Measurements from ENCODE around the gene UTF1.

Gene UTF1

DNA sequence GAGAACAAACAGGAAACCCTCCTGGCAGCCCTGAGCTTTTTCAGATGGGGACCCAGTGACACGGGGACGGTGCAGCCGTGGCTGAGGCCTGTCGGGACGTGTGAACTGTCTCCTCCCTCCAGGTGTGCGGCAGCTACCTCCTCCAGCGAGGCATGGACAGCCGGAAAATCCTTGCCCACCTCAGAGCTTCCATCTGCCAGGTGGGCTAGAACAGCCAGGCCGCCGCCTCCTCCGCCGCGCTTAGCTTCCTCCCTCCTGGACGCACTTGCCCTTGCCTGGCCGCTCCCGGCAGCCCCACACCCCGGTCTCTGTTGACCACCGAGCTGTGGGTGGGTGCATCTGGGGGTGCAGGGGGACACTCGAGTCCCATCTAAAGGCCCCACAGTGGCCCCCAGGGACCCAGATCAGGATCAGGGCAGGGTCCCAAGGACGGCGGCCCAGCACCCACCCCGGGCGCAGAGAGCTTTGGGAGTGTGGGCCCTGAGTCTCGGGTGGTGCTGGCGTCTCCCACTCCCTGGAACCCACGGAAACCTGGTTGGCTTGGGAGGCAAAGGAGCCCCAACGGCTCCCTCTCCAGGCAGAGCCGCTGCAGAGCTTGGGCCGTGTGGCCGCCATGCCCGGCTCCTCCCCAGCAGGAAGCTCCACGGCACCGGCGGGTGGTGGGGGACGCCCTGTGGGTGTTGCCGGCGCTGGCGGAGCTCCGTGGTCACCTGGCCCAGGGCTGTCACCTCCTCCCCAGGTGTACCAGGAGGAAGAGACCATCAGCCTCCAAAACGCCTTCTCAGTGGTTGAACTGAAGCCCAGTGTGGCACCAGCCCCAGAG, 32.9 kb upstream of the UTF1 start:
- no peak for DNase-seq (ENCODE audit: low spot score)

DNA sequence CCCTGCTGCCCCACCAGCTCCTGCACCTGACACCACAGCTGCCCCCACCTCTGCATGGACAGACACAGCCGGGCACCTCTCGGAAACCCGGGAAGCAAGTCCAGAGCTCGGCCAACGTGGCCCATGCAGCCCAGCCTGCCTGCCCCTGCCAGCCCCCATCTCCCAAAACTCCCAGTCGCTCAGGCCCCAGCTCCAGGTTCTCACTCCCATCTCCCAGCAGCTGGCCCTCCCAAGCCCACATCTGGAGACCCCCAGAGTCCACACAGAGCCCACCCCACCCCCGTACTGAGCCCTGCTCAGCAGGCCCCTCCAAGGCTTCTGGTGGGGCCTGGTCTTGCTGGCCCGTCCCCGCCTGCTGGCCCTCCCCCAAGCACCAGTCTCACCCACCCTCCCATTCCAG, 32.2 kb upstream of the UTF1 start:
- DNase-seq (ENCODE audit: low spot score), result no peak

DNA sequence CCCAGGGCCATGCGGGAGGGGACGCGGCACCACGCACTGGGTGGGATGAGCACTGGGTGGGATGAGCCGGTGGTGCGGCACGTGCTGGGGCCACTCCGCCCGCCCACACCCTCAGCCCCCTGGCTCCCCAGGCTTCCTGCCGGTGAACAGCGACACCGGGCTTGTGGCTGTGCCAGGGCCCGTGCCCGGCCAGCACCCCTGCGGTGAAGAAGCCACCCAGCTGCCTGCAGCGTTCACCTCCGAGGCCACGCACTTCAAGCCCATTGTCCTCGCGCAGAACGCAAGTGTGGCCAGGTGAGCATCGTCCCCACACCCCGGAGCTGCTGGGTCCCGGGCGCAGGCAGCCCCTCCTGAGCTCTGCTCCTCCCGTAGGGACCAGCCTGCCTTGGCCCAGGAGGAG, 31.8 kb upstream of the UTF1 start:
- no peak for DNase-seq (ENCODE audit: low spot score)

DNA sequence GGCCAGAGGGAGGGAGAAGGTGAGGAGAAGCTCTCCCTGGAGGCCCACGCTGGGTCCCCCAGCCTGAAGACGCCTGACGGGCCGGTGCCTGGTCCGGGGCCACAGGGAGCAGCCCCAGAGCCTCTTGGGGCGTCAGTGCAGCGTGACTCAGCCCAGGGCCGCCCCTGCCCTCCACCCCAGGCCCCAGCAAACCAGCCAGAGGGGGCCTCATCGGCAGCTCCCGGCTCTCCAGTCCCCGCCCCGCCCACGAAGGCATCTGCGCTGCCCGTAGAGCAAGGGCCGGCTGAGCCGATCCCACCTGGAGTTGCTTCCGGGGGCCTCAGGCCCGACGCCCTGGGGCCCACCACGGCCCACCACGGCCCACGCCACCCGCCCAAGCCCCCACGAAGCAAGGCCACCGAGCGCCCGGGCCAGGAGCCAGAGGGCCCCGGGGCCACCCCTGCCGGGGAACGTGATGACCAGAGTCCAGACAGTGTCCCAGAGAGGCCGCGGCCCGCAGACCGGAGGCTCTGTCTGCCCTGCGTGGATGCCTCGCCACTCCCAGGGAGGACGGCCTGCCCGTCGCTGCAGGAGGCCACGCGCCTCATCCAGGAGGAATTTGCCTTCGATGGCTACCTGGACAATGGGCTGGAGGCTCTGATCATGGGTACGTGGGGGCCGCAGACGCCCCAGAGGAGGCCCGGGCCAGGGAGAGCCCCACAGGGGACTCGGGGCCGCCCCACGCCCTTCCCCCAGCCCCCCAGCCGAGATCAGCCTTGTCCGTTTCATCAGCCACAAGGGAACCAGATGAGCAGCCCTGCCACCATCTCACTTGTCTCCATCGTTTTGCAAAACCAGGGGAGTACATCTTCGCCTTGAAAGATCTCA, 31.2 kb upstream of the UTF1 start:
- no peak for DNase-seq (ENCODE audit: low spot score)

DNA sequence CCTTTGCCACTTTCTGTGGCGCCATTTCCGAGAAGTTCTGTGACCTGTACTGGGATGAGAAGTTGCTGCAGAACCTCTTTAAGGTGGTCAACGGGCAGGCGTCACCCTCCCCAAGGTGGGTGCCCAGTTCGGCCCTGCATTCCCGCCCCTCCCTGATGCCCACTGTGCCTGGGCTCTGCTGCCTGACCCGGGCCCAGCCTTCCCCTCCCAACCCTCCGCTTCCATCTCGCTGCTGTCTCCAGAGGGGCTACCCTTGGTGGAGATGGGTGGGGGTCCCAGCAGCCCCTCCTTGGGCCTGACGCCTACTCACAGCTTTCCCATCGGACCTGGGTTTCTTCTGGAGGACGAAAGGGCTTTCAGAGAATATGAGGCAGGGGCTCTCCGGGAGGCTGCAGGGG, 30.5 kb upstream of the UTF1 start:
- DNase-seq (ENCODE audit: low spot score), result no peak

DNA sequence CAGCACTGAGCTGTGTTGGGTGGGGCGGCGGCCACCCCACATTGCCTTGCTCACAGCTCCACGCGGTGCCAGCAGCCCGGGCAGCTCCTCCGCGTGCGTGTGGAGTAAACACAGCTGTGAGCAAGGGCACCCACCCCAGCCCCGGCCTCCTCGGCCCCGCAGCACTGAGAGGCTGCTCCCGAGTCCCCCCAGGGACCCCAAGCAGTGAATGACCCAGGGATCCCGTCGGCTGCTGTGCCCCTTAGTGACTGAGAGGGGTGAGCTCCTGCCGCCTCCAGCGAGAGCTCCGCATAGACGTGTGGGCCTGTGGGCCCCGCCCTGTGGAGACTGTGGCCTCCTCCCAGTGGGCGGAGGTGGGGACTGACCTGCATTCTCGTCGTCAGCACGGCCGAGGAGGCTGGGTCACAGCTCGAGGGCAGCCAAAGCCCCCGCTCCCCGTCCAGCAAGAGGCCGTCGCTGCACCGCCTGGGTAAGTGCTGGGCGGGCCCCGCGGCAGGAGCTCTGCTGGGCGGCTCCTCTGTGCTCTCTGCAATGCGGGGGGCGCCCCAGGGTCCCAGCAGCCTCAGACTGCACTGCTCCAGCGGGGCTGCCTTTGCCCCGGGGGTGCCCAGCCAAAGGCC, 29.9 kb upstream of the UTF1 start:
- DNase-seq (ENCODE audit: low spot score), result no peak

DNA sequence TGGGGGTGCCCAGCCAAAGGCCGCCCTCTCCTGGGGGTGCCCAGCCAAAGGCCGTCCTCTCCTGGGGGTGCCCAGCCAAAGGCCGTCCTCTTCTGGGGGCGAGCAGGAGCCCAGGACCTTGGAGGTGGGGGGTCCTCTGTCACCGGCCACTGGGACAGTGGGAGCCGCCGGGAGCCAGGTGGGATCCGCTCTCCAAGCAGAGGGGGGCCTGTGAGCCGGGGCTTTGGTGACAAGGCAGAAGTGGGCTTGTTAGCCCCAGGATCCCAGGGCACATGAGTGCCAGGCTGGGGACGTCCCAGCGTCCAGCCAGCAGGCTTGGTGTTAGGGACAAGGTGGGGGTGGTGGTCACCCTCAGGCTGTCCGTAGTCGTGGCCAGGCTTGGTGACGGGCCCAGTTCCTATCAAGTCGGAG, 29.4 kb upstream of the UTF1 start:
- no peak for DNase-seq (ENCODE audit: low spot score)

DNA sequence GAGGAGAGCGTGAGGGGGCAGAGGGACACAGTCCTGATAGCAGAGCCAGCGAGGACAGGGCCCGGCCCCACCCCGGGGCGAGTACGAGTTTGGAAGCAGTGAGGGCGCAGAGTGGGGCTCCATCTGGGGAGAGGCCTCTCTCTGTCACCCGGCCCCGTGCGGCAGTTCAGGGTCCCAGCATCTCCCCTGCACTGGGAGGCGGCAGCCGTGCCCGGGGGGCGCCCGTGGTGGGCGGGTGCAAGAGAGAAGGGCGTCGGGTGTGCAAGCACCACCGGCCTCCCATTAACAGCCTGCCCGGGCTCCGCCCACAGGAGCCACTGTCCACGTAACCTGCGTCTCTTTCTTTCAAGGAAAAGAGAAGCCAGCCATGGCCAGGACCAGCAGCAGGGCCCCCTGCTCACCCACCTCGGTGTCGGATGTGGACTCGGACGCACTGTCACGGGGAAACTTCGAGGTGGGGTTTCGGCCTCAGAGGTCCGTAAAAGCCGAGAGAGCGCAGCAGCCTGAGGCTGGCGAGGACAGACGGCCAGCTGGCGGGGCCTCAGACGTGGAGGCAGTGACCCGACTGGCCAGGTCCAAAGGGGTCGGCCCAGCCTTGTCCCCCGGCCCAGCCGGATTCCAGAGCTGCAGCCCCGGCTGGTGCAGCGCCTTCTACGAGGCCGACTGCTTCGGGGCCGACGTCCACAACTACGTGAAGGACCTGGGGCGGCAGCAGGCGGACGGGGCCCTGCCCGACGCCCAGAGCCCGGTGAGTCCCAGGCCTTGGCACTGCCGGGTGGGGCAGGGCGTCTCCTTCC, 28.7 kb upstream of the UTF1 start:
- no peak for DNase-seq (ENCODE audit: low spot score)

DNA sequence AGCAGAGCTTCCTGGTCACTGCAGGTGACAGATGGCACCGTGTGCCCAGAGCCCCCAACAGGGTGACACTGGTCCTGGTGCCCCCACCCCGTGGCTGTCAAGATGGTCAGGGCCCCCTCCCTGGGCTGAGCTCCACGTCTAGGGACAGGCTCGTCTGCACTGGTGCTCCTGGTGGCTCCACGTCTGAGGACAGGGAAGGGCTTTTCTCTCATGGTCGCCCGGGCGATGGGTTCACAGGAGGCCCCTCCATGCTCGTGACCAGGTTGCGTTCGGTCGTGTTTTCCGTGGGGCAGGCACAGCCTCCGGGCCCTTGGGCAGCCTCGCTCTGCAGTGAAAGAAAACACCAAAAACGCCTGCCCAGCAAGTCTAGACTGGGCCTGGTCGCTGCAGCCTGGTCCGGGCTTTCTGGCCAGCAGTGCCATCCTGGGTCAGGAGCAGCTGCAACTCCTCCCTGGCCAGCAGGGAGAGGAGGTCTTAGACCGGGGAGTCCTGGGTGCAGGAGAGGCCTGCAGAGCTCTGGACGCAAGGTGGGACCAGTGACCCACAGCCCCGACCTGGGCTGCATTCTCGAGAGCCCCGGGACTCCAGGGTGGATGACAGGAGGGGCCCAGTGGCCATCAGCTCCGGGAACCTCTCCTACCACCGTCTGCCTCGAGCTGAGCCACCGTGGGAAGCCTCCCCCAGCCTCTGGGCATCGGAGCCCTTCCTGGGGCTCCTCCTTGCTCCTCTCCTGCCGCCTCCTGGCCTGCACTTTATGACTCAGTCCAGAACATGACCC, 27.9 kb upstream of the UTF1 start:
- DNase-seq (ENCODE audit: low spot score), result no peak

DNA sequence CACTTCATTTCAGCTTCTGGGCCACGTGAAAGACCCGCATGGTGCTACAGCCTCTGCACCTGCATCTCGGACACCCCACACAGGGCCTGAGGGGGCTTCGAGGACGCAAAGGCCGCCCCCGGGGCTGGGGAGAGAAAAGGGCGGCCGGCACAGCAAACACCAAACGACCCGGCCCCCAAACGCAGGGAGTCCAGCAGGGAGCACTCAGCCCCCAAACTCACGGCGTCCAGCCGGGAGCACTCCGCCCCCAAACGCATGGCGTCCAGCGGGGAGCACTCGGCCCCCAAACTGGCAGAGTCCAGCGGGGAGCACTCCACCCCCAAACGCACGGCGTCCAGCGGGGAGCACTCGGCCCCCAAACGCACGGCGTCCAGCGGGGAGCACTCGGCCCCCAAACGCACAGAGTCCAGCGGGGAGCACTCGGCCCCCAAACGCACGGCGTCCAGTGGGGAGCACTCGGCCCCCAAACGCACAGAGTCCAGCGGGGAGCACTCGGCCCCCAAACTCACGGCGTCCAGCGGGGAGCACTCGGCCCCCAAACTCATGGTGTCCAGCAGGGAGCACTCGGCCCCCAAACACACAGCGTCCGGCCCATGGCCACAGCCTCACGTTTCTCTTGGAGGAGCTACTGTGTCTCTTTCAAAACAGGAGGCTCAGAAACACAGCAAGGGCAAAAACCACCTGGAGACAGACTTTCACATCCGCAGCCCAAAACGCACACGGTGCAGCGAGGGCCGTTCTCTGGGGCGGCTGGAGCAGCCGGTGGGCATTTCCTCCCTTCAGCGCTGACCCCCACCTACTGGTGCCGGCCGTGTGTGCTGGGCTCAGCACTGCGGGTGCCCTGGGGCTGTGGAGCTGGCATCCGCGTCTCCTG, 27.0 kb upstream of the UTF1 start:
- no peak for DNase-seq (ENCODE audit: low spot score)

DNA sequence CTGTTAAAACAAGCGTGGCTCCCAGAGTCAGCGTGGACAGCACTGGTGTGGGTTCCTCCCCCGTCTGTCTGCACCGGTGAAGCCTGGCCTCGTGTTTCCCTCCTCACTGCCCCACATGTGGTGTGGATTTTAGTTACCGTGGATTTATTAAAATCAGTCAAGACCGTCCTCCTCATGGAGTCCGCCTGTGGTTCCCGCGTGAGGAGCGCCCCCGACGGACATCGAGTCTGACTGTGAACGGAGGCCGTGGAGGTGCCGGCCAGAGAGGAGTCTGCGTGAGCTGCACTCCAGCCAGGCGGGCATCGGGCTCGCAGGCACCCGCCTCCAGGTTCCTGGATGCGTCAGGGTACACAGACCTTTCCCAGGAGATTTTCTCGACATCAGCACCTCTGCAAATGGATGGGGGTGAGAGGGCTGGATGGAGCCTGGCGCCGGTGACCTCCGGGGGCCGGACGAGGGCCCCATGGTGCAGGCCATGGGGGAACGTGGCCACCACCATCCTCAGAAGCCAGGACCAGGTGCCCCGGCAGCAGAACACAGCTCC, 26.3 kb upstream of the UTF1 start:
- no peak for DNase-seq (ENCODE audit: low spot score)

DNA sequence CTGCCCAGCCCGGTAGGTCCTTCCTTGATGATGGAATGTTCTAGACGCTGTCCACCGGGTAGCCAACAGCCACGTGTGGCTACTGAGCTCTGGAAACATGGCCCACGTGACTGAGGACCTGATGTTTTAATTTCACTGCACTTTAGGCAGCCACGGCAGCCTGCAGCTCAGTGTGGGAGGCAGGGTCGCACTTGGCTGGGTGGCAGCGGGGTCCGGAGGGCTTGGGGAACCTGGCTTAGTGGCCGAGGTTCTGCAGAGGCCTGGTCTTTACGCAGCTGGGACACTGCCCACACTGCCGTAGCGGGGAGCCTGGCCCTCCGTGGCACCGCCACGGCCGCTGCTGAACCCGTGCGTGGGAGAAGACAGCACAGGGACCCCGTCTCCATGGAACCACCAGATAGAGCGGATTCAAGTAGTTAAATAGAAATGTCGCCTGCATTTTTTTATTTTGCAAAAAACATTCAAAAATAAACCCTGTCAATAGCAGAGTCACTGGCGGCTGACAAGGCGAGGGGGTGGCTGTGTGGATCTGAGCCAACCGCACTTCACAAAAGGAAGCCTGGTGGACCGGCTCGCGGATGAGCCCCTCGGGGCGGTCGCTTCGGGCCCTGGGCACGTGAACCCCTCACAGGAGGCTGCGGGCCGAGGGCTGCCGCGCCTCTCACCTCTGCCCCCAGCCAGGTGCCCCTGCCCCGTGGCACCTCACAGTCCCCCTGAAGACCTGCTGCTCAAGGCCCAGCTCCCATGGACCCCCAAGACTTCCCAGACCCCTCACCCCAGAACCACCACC, 25.6 kb upstream of the UTF1 start:
- no peak for DNase-seq (ENCODE audit: low spot score)

DNA sequence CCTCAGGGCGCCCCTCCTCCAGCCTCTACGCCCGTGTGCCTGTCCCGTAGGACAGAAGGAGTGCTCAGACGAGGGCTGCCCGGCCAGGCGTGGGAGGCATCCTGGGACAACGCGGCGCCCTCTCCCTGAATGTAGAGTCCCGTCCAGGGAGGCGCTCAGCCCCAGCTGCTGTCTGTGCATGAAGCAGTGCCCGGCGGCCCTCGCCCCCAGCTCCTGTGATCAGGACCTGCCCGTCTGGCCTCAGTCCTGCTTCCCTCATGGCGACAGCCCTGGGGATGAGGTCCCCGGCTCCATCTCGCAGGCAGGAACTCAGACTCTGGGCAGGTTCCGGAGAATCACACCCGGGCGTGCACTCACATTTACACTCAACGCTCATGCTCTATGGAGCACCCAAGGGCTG, 24.9 kb upstream of the UTF1 start:
- DNase-seq (ENCODE audit: low spot score), result no peak

DNA sequence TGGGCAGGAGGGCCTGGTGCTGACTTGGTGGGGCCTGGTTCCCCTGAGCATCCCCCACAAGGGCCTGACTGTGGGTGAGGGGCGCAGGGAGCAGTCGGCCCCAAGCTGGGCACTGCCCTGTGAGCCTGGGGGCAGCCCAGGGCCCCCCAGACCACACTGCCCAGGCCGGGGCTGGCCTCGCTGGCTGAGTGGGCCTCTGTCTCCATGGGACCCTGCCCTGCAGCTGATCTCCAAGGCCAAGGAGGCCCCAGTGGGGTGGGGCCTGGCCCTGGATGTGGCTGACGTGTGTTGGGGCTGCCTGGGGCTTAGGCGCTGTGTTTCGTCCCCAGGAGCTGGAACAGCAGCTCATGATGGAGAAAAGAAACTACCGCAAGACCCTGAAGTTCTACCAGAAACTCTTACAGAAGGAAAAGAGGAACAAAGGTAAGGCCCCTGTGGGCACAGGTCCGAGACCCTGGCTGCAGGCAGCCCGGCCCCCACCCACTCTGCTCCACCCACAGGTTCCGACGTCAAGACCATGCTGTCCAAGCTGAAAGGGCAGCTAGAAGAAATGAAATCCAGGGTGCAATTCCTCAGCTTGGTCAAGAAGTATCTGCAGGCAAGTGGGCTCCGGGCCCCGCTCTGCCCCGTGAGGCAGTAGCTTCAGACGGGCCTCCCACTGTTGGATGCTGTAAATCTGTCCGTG, 23.5 kb upstream of the UTF1 start:
- no peak for DNase-seq (ENCODE audit: low spot score)

DNA sequence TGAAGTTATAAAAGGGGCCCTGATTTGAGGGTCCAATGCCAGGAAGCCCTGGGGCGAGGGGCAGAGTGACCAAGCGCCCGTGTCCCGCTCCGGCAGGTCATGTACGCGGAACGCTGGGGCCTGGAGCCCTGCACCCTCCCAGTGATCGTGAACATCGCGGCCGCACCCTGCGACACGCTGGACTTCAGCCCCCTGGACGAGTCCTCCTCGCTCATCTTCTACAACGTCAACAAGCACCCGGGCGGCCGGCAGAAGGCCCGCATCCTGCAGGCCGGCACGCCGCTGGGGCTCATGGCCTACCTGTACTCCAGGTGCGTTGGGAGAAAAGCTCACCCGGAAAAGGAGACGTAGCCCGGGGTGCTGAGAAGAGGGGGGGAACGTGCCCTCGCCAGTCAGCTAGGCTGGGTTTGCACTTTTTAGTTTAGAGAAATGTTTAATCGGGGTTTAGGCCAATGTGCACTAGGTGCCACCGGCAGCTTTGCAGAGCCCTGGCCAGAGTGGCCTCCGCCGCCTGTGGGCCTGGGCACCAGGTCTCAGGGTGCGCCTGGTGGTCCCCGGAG, 22.9 kb upstream of the UTF1 start:
- no peak for DNase-seq (ENCODE audit: low spot score)

DNA sequence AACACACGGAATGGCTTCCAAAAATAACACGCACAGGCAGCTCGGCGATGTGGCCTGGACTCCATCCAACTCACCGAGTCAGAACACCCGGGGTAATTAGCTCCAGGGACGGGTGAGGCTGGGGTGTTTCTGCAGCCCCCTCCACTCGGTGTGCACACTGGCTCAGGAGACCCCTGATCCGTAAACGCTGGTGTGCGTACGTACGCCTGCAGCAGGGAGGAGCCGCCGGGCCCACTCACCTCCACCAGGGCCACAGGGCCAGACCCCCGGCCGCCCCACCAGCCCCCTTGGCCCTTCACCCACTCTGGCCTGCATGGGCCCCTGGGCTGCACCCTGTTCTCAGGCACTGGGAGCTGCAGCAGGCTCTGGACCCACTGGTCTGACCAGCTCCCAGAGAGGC, 22.4 kb upstream of the UTF1 start:
- no peak for DNase-seq (ENCODE audit: low spot score)

DNA sequence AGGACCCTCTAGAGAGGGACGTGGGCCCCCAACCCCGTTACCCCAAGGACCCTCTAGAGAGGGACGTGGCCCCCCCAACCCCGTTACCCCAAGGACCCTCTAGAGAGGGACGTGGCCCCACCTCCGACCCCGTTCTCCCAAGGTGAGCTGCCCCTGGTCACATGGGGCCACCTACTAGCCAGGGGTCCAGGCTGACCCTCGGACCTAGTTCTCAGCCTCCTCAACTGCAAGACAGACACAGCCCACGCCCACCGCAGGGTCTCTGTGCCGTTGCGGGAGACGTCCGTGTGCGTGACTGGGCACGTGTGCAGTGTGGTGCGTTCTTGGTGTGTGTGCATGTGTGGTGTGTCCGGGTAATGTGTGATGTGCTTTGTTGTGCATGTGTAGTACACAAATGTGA, 21.6 kb upstream of the UTF1 start:
- DNase-seq (ENCODE audit: low spot score), result no peak

DNA sequence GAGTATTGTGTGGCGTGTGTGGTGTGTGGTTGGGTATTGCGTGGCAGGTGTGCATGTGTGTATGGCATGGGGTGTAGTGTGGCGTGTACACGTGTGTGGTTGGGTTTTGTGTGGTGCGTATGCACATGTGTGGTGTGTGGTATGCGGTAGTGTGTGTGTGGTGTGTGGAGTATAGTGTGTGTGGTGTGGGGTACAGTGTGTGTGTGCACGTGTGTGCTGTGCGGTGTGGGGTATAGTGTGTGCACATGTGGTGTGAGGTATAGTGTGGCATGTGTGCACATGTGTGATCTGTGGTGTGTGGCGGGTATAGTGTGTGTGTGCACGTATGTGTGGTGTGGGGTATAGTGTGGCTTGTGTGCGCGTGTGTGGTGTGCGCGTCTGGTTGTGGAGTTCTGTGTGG, 20.9 kb upstream of the UTF1 start:
- DNase-seq (ENCODE audit: low spot score), result no peak

All from NAMALWA (cell line).